Neural progenitor cell (in vitro differentiated cells): Measurements from ENCODE around the gene C4BPB. TPM values are rescaled to one million over a fixed set of nuclear protein-coding genes. Genes with fewer than 3 reads are reported as not detected.

Experiments used
- DNase-seq: peaks from one replicate; pipeline ENCODE4 v3.0.0-alpha.2; 2016; ENCODE audit warnings: low spot score
- H2AFZ ChIP-seq: fragments of 200-600 bp; sonication (generic); replicated peaks from 2 replicates; pipeline ENCODE4 v1.6.1; 2016; ENCODE audit warnings: antibody characterized with exemption
- H3F3A ChIP-seq: fragments of 200-600 bp; sonication (generic); 2 replicates; pipeline ENCODE4 v1.6.1; 2016; ENCODE audit warnings: antibody characterized with exemption, low read depth
- H3K27ac ChIP-seq: fragments of 200-600 bp; sonication (generic); 2 replicates; pipeline ENCODE4 v1.5.1; 2016; ENCODE audit warnings: mild to moderate bottlenecking
- H3K27me3 ChIP-seq: fragments of 200-600 bp; sonication (generic); 2 replicates; pipeline ENCODE4 v1.6.1; 2016; ENCODE audit warnings: mild to moderate bottlenecking, moderate library complexity
- H3K36me3 ChIP-seq: fragments of 200-600 bp; sonication (generic); 2 replicates; pipeline ENCODE4 v1.5.1; 2016
- H3K4me1 ChIP-seq: fragments of 200-600 bp; sonication (generic); 2 replicates; pipeline ENCODE4 v1.6.1; 2016; ENCODE audit warnings: mixed run types
- H3K4me2 ChIP-seq: fragments of 200-600 bp; sonication (generic); 2 replicates; pipeline ENCODE4 v1.6.1; 2016
- H3K4me3 ChIP-seq: fragments of 200-600 bp; sonication (generic); 2 replicates; pipeline ENCODE4 v1.5.1; 2016
- H3K79me2 ChIP-seq: fragments of 200-600 bp; sonication (generic); 2 replicates; pipeline ENCODE4 v1.6.1; 2016; ENCODE audit warnings: low read depth
- H3K9ac ChIP-seq: fragments of 200-600 bp; sonication (generic); 2 replicates; pipeline ENCODE4 v1.6.1; 2016
- H3K9me3 ChIP-seq: fragments of 200-600 bp; sonication (generic); 2 replicates; pipeline ENCODE4 v1.5.1; 2016; ENCODE audit warnings: low read depth
- H4K20me1 ChIP-seq: fragments of 200-600 bp; sonication (generic); 2 replicates; pipeline ENCODE4 v1.6.1; 2016; ENCODE audit warnings: low read depth
- H3K27ac Mint-ChIP-seq: 3 replicates; pipeline ENCODE4 v1.8.0; 2021; ENCODE audit warnings: mixed read lengths
- H3K27me3 Mint-ChIP-seq: 2 replicates; pipeline ENCODE4 v1.8.0; 2022; ENCODE audit warnings: low read depth, mild to moderate bottlenecking, inconsistent platforms, moderate library complexity, mixed read lengths; ENCODE audit not compliant: insufficient read depth
- H3K36me3 Mint-ChIP-seq: 3 replicates; pipeline ENCODE4 v1.8.0; 2021; ENCODE audit warnings: mixed read lengths
- H3K4me1 Mint-ChIP-seq: 3 replicates; pipeline ENCODE4 v1.8.0; 2021; ENCODE audit warnings: mixed read lengths
- H3K4me3 Mint-ChIP-seq: 3 replicates; pipeline ENCODE4 v1.8.0; 2021; ENCODE audit warnings: mild to moderate bottlenecking, moderate library complexity, mixed read lengths
- H3K9me3 Mint-ChIP-seq: 3 replicates; pipeline ENCODE4 v1.8.0; 2020; ENCODE audit warnings: mixed read lengths
- CTCF ChIP-seq: fragments of 200-600 bp; sonication (generic); IDR thresholded peaks from 2 replicates; pipeline ENCODE4 v1.5.1; 2017; ENCODE audit warnings: antibody characterized with exemption, mild to moderate bottlenecking
- EZH2 ChIP-seq: fragments of 200-600 bp; sonication (generic); IDR thresholded peaks from 2 replicates; pipeline ENCODE4 v1.6.1; 2017; ENCODE audit warnings: antibody characterized with exemption, mild to moderate bottlenecking, moderate library complexity
- EZH2phosphoT487 ChIP-seq: fragments of 200-600 bp; sonication (generic); IDR thresholded peaks from 2 replicates; pipeline ENCODE4 v1.6.1; 2017; ENCODE audit warnings: antibody characterized with exemption
- total RNA-seq: library from RNA; depleted of rRNA; stranded (reverse); fragments of >200 nt; gene quantifications from 2 replicates; pipeline ENCODE4 v1.2.3, GENCODE V29; 2015; ENCODE audit warnings: low replicate concordance

Gene C4BPB
- total RNA-seq, 1 donor from 2014 or later, result not detected

GRCh38 chr1:207081806-207082205 lies 6.9 kb upstream of the C4BPB start:
- Histone ChIP-seq H4K20me1 (no peaks in the 10 kb centered on the region), H3K79me2 (no peaks in the 10 kb centered on the region), H3K4me2 (no peak overlapping the region), H3K9me3 (no peaks in the 10 kb centered on the region), H3K36me3 (no peaks in the 10 kb centered on the region), H3K4me1 (no peaks in the 10 kb centered on the region), H3K9ac (no peak overlapping the region), H2AFZ (no peak overlapping the region), H3K27ac (no peak overlapping the region), H3K4me3 (no peak overlapping the region), H3K27me3 (no peaks in the 10 kb centered on the region), H3F3A (no peaks in the 10 kb centered on the region)
- H3K36me3 Mint-ChIP-seq, result no peaks in the 10 kb centered on the region
- DNase-seq, result no peak
- TF ChIP-seq EZH2phosphoT487 (no peak), EZH2 (no peak), CTCF (no peak)
- no peak overlapping the region for H3K27ac Mint-ChIP-seq
- H3K27me3 Mint-ChIP-seq, result peaks cover 2% of the 10 kb centered on the region
- H3K9me3 Mint-ChIP-seq, result no peaks in the 10 kb centered on the region
- H3K4me3 Mint-ChIP-seq, result no peak overlapping the region
- peaks cover 4% of the 10 kb centered on the region for H3K4me1 Mint-ChIP-seq

- Mint-ChIP-seq H3K9me3 (no peaks in the 10 kb centered on the region), H3K36me3 (no peaks in the 10 kb centered on the region), H3K27ac (no peak overlapping the region), H3K27me3 (no peaks in the 10 kb centered on the region), H3K4me1 (peaks cover 2% of the 10 kb centered on the region), H3K4me3 (no peak overlapping the region)
- H3K4me2 ChIP-seq, result no peak overlapping the region
- H3K79me2 ChIP-seq, result no peaks in the 10 kb centered on the region
- H3K27me3 ChIP-seq, result no peaks in the 10 kb centered on the region
- no peak for TF ChIP-seq EZH2phosphoT487
- TF ChIP-seq CTCF, result no peak
- TF ChIP-seq EZH2, result no peak
- H2AFZ ChIP-seq, result no peak overlapping the region
- no peaks in the 10 kb centered on the region for H4K20me1 ChIP-seq
- no peaks in the 10 kb centered on the region for H3F3A ChIP-seq
- no peak overlapping the region for H3K27ac ChIP-seq
- no peaks in the 10 kb centered on the region for H3K9me3 ChIP-seq
- no peak overlapping the region for H3K9ac ChIP-seq
- H3K36me3 ChIP-seq, result no peaks in the 10 kb centered on the region
- DNase-seq, result no peak
- no peak overlapping the region for H3K4me3 ChIP-seq
- no peaks in the 10 kb centered on the region for H3K4me1 ChIP-seq
Measured at GRCh38 chr1:207084232-207084631, 4.4 kb upstream of the C4BPB start.

- Mint-ChIP-seq H3K4me1 (peaks cover 2% of the 10 kb centered on the region), H3K27ac (no peak overlapping the region), H3K27me3 (no peaks in the 10 kb centered on the region), H3K9me3 (no peaks in the 10 kb centered on the region), H3K36me3 (no peaks in the 10 kb centered on the region), H3K4me3 (no peak overlapping the region)
- DNase-seq, result peak; percentile 78
- Histone ChIP-seq H3K36me3 (no peaks in the 10 kb centered on the region), H4K20me1 (no peaks in the 10 kb centered on the region), H3K4me2 (no peak overlapping the region), H3K79me2 (no peaks in the 10 kb centered on the region), H3K9me3 (no peaks in the 10 kb centered on the region), H3K9ac (no peak overlapping the region), H3K4me1 (no peaks in the 10 kb centered on the region), H2AFZ (no peak overlapping the region), H3K27ac (no peak overlapping the region), H3F3A (no peaks in the 10 kb centered on the region), H3K27me3 (no peaks in the 10 kb centered on the region), H3K4me3 (no peak overlapping the region)
- TF ChIP-seq CTCF, result peak; percentile 69
- TF ChIP-seq EZH2phosphoT487, result no peak
Measured at GRCh38 chr1:207084701-207085180, 3.9 kb upstream of the C4BPB start.
